RCC 7860 (cell line): ENCODE results near the gene CDC42BPB.

ENCODE experiments used
- DNase-seq: peaks from one replicate; pipeline ENCODE4 v3.0.0-alpha.2; 2015; ENCODE audit warnings: low spot score
- FAIRE-seq: peaks from 2 replicates; lab custom pipeline; 2012; peaks lifted over from hg19 to GRCh38; lab: Jason Lieb, UNC

The CDC42BPB gene, protein sequence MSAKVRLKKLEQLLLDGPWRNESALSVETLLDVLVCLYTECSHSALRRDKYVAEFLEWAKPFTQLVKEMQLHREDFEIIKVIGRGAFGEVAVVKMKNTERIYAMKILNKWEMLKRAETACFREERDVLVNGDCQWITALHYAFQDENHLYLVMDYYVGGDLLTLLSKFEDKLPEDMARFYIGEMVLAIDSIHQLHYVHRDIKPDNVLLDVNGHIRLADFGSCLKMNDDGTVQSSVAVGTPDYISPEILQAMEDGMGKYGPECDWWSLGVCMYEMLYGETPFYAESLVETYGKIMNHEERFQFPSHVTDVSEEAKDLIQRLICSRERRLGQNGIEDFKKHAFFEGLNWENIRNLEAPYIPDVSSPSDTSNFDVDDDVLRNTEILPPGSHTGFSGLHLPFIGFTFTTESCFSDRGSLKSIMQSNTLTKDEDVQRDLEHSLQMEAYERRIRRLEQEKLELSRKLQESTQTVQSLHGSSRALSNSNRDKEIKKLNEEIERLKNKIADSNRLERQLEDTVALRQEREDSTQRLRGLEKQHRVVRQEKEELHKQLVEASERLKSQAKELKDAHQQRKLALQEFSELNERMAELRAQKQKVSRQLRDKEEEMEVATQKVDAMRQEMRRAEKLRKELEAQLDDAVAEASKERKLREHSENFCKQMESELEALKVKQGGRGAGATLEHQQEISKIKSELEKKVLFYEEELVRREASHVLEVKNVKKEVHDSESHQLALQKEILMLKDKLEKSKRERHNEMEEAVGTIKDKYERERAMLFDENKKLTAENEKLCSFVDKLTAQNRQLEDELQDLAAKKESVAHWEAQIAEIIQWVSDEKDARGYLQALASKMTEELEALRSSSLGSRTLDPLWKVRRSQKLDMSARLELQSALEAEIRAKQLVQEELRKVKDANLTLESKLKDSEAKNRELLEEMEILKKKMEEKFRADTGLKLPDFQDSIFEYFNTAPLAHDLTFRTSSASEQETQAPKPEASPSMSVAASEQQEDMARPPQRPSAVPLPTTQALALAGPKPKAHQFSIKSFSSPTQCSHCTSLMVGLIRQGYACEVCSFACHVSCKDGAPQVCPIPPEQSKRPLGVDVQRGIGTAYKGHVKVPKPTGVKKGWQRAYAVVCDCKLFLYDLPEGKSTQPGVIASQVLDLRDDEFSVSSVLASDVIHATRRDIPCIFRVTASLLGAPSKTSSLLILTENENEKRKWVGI (N-terminal part only)

DNA sequence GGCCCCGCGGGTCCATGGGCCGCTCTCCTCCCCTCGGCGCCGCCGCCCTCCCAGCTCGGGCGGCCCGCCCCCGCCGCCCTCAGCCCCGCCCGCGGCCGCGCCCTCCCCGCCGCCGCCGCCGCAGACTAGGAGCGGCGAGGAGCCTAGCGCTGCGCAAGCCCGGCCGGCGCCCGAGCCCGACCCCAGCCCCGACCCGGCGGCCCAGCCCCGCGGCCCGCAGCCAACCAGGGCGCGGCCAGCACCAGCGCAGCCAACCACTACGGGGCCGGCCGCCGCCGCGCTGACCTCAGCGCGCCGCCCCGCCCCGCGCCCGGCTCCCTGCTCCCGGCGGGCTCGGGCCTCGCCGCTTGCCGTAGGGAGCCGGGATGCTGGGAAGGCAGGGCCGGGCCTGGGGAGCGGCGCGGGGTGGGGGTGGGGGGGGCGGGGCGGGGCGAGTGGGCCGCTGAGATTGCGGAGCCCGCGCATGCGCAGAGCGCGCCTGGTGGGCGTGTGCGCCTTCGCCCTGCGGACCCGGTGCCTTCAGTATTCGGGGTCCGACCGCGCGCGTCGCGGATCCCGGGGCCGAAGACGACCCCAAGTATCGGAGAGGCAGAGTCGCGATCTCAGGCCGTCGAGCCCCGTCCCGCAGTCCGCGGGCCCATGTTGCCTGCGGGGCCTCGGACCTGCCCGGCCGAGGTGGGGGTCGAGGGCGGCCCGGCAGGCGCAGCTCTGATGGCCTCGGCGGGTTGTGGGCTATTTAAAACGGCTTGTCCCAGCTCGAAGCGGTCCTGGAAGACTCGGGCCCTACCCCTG lies at the start of gene CDC42BPB:
CDC42BPB (minus strand) TSS at position 178 of the 792 bp plus-strand sequence. CDS start 376 bp downstream, outside the sequence.
- FAIRE-seq (no peak), DNase-seq (peak; percentile 70)

DNA sequence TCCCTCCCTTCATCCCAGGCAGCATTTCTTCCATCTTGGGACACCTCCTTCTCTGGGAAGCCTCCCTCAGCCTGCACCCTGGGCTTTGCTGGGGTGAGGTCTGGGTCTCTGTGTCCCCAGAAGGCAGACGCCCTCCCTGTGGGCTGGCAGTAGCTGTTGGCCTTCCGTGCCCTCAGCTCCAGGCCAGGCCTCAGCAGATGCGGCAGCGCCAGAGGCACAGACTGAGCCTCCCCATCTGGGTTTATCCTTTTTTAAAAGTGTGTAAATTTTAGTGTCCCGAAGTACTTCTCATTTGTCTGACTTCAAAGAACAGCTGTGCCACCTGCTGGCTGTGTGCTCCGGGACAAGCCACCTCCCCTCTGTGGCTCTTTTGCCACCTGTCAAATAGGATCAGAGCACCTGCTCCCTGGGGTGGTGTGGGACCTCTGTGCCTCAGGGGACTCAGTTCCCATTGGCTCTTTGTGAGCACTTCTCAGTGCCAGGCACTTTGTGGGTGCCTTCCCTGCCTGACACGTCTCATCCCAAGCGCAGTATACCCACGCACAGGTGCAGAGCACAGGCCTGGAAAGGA lies 48.3 kb upstream of the CDC42BPB start:
- FAIRE-seq: no peak
- no peak for DNase-seq

- FAIRE-seq (no peak), DNase-seq (no peak)
Measured at GRCh38 chr14:103104654-103105452, 47.5 kb upstream of the CDC42BPB start.

DNA sequence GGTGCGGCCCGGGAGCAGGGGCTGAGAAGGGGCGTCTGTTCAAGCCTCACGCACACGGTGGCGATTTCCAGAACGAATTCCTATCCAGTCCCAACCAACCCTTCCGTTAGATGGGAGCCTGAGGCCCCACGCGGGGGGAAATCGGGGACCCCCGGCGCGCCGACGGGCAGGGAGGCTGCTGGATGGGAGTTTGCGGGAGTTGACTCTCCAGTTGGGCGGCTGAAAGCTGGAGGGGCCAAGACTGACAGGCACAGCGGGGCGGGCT lies 47.0 kb upstream of the CDC42BPB start:
- DNase-seq (no peak), FAIRE-seq (no peak)

DNA sequence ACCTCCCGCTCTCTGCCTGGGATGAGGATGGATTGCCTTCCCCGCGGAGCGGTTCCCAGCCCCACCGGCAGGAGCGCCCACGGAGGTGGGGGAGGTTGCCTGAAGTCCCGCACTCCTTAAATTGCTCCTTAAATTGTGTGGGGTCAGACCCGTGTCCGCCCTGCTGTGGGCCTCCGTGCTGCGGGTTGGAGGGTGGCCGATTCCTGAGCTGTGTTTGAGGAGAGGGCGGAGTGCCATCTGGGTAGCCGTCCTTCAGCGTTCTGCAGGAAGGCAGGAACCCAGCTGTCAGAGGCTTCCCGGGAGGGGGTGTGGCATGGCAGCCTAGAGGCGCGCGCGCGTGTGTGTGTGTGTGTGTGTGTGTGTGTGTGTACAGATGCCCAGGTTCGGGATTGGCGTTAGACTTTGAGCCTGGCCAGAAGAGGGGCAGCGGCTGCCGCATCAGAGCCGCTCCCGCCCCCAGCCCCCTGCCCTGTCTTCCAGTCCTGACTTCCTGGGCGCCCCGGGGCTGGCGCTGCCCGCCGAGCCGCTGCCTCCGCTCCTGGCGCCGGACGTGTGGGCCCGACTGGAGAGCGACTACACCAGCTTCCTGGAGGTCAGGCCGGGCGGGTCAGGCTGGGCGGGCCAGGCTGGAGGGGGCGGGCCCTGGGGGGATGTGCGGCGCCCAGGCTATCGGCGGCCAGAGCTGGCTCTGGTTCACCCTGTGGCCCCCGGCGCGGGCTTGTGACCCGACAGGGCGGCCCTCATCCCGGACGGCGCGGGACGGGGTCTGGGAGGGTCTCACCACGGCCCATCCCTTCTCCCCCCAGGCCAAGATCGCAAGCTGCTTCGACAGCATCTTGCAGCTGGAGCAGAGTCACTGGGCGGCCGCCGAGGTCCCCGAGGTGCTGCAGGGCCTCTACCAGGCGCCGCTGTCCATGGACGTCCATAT lies 46.4 kb upstream of the CDC42BPB start:
- no peak for FAIRE-seq
- peak; percentile 35 for DNase-seq

GRCh38 chr14:103102689-103103260 lies 45.4 kb upstream of the CDC42BPB start:
- FAIRE-seq: no peak
- no peak for DNase-seq

GRCh38 chr14:103101963-103102688 lies 44.8 kb upstream of the CDC42BPB start:
- FAIRE-seq (no peak), DNase-seq (no peak)

DNA sequence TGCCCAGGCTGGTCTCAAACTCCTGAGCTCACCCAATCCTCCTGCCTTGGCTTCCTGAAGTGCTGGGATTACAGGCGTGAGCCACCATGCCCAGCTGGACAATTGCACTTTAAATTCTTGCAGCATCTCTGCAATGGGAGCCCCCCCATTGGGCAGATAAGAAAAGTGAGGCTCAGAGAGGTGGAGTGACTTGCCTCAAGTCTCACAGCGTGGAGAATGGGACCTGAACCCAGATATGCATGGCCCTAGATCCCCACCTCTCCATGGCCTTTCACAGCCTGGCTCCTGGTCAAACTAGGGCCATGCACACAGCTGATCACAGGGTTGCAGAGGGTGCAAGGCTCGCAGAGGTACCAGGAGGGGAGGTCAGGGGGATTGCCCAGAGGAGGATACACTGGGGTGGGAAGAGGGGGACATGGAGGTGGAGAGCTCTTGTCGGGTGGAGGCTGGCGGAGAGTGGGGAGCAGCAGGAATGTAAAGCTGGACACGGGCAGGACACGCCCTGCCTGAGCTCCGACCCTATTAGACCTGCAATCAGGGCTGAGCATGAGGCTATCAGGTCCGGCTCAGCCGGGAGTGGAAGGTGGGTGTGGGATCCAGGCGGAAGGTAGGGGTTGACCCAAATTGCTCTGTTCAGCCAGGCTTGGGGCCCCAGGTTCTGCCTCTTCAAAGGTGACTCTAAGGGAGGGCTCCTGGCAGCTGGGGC lies 44.1 kb upstream of the CDC42BPB start:
- DNase-seq (no peak), FAIRE-seq (no peak)

- no peak for DNase-seq
- FAIRE-seq: no peak
Measured at GRCh38 chr14:103100281-103101121, 43.2 kb upstream of the CDC42BPB start.

DNA sequence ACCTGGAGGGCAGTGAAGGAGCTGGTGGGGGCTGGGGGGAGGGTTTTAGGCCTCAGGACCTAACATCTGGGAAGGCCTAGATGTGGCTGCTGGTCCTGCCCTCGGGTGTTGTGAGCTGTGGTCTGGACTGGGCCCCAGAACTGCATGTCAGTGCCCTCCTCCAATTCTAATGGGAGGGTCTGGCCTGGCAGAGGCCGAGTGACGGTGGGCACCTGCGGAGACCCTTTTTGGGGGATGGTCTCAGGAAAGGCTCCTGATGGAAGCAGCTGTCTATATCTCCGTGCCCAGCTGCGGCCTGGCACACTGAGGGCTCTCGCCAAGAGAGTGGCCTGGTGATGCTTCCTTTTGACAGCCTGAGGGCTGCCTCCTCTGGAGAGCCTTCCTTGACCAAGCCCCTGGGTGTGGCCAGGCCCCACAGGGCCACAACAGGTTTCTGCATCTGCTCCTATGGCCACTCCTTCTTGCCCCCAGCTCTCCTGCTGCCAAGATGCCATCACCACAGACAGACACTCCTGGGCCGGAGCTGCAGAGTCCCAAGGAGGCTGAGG lies 42.5 kb upstream of the CDC42BPB start:
- no peak for DNase-seq
- FAIRE-seq: no peak

DNA sequence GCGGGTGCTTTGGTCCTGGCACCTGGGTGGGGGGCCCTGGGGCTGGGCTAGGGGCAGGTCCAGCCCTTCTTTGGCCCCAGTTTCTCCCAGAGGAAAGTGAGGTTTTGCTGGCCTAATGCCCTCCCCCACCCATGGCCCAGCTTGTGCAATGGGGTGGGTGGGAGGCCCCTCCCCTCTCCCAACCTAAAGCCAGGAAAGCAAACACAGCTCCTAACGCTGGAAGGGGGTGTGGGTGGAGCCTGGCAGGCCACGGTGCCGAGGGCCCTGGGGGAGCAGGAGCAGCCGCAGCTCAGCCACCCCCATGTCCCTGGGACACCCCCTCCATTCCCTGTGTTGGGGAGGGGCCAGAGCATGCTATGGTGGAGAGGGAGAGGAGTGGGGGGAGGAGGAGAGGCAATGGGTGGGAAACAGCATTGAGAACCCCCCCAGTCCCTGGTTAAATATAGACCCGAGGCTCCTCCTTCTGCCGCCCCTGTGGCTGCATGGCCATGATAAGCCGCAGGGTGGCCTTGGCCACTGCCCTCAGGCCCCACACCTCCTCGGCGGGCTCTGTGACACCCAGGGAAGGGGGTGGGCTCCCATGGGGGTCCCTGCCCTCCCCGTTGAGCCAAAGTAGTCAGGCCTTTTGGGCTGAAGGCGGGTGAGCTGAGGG lies 41.9 kb upstream of the CDC42BPB start:
- no peak for FAIRE-seq
- DNase-seq: no peak

DNA sequence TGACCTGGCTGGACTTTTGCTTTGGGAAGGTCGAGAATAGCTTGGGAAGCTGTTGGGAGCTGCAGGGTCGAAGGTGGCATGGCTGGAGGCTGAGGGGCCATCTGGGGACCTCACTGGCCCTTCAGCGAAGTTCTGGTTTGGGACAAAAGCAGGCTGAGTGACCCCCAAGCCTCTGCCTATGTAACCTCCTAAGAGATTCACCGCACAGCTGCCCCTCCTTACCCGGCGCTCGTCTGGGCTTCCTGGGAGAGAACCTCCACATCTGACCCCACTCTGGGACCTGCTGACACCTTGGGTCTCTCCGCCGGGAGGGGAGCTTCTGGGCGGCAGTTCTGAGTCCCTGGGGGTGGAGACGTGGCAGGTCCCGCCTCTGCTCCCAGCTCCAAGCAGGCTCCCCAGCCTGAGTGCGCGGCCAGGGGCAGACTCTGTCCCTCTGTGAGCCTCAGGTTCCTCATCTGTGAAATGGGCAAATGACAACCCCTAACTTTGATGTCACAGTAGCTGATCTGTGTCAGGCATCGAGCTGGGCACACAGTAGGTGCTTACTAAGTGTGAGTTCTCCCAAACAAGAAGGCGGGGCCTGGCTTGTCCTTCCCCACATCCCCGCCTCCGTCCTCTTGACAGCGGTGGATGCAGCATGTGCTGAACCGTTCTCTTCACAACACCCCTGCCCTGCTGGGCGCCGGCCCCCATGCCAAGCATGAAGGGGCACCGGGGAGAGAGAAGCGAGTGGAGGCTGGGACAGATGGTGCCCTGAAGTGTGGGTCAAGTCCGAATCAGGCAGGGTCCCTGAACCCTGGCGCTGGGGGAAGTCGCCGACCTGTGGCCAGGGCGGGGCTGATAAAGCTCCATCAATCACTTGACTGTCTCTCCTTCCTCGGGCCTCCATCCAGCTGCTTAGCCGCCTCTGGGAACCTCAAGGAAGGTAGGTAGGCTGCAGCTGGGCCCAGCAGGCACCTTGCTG lies 40.9 kb upstream of the CDC42BPB start:
- DNase-seq (no peak), FAIRE-seq (no peak)

DNA sequence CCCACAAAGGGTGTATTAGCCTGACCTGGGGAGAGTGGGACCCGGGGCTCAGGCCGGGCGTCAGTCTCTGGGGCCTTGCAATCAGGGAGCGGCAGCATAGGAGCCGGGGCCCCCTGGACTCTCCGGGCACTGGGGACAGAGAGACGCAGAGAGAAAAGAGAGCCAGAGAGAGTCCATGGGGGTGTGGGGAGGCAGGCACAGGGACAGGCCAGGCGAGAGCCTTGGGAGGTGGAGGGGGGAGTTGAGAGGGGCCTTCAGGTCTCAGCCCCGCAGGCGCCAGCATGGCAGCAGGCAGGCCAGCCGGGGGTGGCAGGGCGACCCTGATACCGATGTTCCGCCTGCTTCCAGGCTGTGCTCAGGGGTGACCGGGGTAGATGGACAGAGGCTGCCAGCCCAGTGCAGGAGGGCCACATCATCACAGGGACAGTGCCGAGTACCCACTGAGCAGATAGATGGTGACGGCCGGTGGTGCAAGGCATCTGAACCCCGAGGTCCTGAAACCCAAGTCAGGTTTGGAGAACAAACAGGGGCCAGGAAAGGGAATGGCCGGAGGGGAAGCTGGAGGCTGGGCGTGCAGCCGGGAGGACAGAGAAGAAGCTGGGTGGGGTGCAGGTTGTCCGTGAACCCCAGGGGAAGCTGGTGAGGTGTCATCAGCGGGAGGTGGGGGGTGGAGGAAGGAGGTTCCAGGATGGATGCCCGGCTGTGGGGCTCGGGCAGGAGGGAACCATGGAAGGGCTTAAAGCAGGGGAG lies 40.1 kb upstream of the CDC42BPB start:
- no peak for DNase-seq
- no peak for FAIRE-seq
